Measurements from ENCODE around the gene SGMS2. TPM values are rescaled to one million over a fixed set of nuclear protein-coding genes. Genes with fewer than 3 reads are reported as not detected.

SGMS2 gene
- polyA plus RNA-seq, 2 donors, result 2.4 to 8.5 TPM

DNA sequence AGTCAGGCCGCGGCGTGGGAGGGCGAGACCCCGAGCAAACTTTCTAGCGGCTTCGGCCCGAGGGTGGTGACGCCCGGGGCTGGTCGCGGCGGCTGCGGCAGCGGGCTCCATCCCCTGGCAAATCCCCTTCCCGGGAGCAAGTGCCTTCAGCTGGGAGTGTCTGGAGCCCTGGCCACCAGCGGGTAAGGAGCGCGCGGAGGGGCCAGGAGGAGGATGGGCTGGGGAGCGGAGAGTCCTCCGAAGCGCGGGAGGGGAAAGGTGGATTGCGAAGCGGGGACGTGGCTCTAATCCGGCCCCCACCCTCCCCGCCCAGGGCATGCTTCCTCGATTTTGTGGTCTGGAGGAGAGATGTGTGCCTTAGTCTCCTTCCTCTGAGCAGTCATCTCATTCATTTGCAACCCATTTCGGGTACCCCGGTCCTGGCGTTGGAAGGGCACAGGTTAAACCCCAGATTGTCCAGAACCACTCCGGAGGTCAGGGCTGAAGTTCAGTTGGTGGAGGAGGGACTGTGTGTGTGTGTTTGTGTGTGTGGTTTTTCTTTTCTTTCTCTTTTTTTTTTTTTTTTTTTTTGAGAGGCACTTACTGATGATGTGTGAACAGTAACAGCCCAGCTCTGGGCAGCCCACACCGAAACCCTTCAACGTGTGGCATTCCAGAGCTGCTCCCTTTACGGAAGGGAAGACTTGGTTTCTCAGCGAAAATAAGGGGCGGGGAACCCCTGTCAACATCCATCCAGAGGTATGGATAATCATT is 516 bp downstream of the SGMS2 start:
- Histone ChIP-seq H3K36me3 (ENCODE audit: control insufficient read depth in 2 of 2, insufficient read depth in 2 of 2, low read length in 1 of 2) (no peaks in the 10 kb centered on the region), H3K27ac (ENCODE audit: low read depth in 2 of 2, low read length in 1 of 2) (peak overlapping the region; percentile 96 to 98), H3K9me3 (ENCODE audit: control insufficient read depth in 2 of 2, insufficient read depth in 1 of 2, low read depth in 1 of 2, low read length in 1 of 2) (no peaks in the 10 kb centered on the region), H3K4me3 (ENCODE audit: low read depth in 1 of 2, low read length in 2 of 2) (peak overlapping the region; percentile 72 to 82), H3K4me1 (ENCODE audit: control insufficient read depth in 2 of 2, insufficient read depth in 2 of 2, low read length in 1 of 2) (peaks cover 0 to 2% of the 10 kb centered on the region in 2 donors), H3K27me3 (ENCODE audit: control insufficient read depth in 1 of 2, insufficient read depth in 2 of 2, low read length in 2 of 2) (no peaks in the 10 kb centered on the region)
- 1% methylated on average over 39 of the region's 39 CpGs for WGBS, 2 donors

DNA sequence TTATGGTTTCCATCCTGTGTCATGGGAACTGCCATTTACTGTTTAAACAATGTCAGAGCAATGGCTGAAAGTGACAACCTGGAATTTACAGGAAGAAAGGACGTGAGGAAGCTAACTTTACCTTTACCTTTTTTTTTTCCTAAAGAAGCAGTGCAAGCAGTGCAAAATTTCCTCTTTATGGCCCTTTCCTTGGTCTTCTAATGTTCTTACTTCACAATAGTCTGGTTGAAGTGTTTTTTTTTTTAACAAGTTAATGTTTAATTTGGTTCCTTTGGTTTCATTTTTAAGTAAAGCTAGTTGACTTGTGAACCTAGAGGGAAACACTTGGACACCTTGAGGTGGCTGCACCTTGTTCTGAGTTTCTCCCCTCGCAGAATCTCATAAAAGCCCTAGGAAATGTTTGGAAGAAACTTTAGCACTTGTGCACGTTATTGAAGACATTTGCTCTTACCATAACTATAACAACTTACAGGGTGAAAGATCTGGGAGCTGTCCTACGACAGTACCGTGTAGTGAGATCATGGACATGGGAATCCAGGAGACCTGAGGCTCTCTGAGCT is 1.8 kb downstream of the SGMS2 start:
- H3K4me3 ChIP-seq (ENCODE audit: low read depth in 1 of 2, low read length in 2 of 2), result peak overlapping the region in 1 of 2 donors; percentile 72
- peaks cover 0 to 2% of the 10 kb centered on the region in 2 donors for H3K4me1 ChIP-seq (ENCODE audit: control insufficient read depth in 2 of 2, insufficient read depth in 2 of 2, low read length in 1 of 2)
- 37 to 56% methylated on average over 5 of the region's 5 CpGs for WGBS, 2 donors
- H3K9me3 ChIP-seq (ENCODE audit: control insufficient read depth in 2 of 2, insufficient read depth in 1 of 2, low read depth in 1 of 2, low read length in 1 of 2), result no peaks in the 10 kb centered on the region
- H3K27me3 ChIP-seq (ENCODE audit: control insufficient read depth in 1 of 2, insufficient read depth in 2 of 2, low read length in 2 of 2), result no peaks in the 10 kb centered on the region
- H3K36me3 ChIP-seq (ENCODE audit: control insufficient read depth in 2 of 2, insufficient read depth in 2 of 2, low read length in 1 of 2), result no peaks in the 10 kb centered on the region
- peak overlapping the region; percentile 10 to 11 for H3K27ac ChIP-seq (ENCODE audit: low read depth in 2 of 2, low read length in 1 of 2)

DNA sequence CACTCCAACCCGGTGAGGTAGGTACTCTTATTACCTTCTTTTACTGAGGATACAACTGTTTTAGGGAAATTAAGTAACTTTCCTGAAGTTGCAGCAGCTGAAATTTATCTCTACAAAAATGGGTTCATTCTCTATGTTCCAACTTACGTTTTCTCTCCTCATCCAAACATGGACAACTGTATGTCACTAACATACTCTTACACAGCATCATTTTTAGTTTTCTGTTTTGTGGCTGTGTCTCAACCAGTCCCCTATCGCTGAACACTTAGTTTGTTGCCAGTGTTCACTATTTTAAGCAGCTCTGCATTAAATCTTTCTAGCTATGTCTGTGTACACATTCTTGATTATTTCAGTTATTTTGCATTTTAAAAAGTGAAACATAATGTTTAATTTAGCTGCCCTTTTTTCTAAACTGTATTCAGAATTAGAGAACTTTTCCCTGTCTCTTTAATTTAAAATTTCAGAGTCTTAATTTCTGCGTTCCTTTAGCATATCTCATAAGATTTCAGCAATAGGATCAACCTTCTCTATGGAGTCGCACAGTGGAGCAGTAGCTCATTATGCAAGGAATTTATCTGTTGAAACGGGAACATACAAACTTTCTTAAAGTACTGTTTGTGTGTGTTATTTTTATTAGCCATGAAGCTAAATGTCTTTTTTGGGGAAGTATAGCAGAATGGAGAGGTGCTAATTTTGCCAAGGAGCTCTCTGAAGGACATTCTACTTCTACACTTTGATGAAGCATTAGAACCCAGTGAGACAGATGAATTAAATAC is 3.8 kb downstream of the SGMS2 start:
- WGBS, 2 donors, result 84% methylated on average over 6 of the region's 6 CpGs
- Histone ChIP-seq H3K36me3 (ENCODE audit: control insufficient read depth in 2 of 2, insufficient read depth in 2 of 2, low read length in 1 of 2) (no peaks in the 10 kb centered on the region), H3K27me3 (ENCODE audit: control insufficient read depth in 1 of 2, insufficient read depth in 2 of 2, low read length in 2 of 2) (no peaks in the 10 kb centered on the region), H3K9me3 (ENCODE audit: control insufficient read depth in 2 of 2, insufficient read depth in 1 of 2, low read depth in 1 of 2, low read length in 1 of 2) (no peaks in the 10 kb centered on the region), H3K4me3 (ENCODE audit: low read depth in 1 of 2, low read length in 2 of 2) (no peak overlapping the region), H3K4me1 (ENCODE audit: control insufficient read depth in 2 of 2, insufficient read depth in 2 of 2, low read length in 1 of 2) (peaks cover 0 to 2% of the 10 kb centered on the region in 2 donors), H3K27ac (ENCODE audit: low read depth in 2 of 2, low read length in 1 of 2) (no peak overlapping the region)

DNA sequence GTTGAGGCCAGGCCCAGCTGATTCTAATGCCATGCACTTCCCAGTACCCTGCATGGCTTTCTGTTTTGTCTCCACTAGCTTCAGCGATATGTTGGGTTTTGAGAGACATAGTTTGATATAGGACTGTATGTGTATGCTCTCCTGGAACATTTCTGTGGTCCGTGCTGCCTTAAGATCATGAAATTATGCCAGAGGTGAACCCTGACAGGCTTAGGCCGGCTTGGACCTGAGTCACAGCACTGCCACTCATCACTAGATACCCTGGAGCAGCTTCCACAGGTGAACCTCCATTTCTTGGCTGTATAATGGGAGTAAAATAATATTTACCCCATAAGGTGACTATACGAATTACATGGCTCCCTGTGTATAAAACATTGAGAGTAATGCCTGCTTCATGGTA is 6.4 kb downstream of the SGMS2 start:
- 77 to 82% methylated on average over 4 of the region's 4 CpGs for WGBS, 2 donors
- Histone ChIP-seq H3K36me3 (ENCODE audit: control insufficient read depth in 2 of 2, insufficient read depth in 2 of 2, low read length in 1 of 2) (no peaks in the 10 kb centered on the region), H3K27me3 (ENCODE audit: control insufficient read depth in 1 of 2, insufficient read depth in 2 of 2, low read length in 2 of 2) (no peaks in the 10 kb centered on the region), H3K4me3 (ENCODE audit: low read depth in 1 of 2, low read length in 2 of 2) (no peak overlapping the region), H3K9me3 (ENCODE audit: control insufficient read depth in 2 of 2, insufficient read depth in 1 of 2, low read depth in 1 of 2, low read length in 1 of 2) (no peaks in the 10 kb centered on the region), H3K4me1 (ENCODE audit: control insufficient read depth in 2 of 2, insufficient read depth in 2 of 2, low read length in 1 of 2) (peaks cover 0 to 3% of the 10 kb centered on the region in 2 donors), H3K27ac (ENCODE audit: low read depth in 2 of 2, low read length in 1 of 2) (peak overlapping the region in 1 of 2 donors; percentile 13)

DNA sequence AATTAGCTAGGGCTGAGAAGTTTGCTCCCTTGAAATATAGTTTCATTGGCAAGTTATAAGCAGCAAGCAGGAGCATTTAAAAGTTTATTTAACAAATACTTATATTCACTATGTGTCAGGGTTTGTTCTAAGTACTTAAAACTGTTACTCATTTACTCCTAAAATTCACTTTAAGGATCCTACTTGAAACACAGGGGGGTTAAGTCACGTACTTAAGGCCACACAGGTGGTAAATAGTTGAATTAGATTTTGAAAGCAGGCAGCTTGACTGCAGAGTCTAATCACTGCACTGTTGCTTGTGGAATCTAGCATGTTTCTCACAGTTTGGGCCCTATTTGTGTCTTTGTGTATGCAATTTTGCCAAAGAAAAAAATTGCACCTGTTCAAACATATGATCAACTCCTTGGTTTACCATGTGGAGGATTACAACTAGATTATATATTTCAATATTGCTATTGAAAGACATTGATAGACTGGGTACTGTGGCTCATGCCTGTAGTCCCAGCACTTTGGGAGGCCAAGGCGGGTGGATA is 7.6 kb downstream of the SGMS2 start:
- Histone ChIP-seq H3K9me3 (ENCODE audit: control insufficient read depth in 2 of 2, insufficient read depth in 1 of 2, low read depth in 1 of 2, low read length in 1 of 2) (no peaks in the 10 kb centered on the region), H3K36me3 (ENCODE audit: control insufficient read depth in 2 of 2, insufficient read depth in 2 of 2, low read length in 1 of 2) (no peaks in the 10 kb centered on the region), H3K4me3 (ENCODE audit: low read depth in 1 of 2, low read length in 2 of 2) (no peak overlapping the region), H3K27me3 (ENCODE audit: control insufficient read depth in 1 of 2, insufficient read depth in 2 of 2, low read length in 2 of 2) (no peaks in the 10 kb centered on the region), H3K27ac (ENCODE audit: low read depth in 2 of 2, low read length in 1 of 2) (no peak overlapping the region), H3K4me1 (ENCODE audit: control insufficient read depth in 2 of 2, insufficient read depth in 2 of 2, low read length in 1 of 2) (peaks cover 0 to 3% of the 10 kb centered on the region in 2 donors)
- WGBS, 2 donors, result 83 to 93% methylated on average over 2 of the region's 2 CpGs

DNA sequence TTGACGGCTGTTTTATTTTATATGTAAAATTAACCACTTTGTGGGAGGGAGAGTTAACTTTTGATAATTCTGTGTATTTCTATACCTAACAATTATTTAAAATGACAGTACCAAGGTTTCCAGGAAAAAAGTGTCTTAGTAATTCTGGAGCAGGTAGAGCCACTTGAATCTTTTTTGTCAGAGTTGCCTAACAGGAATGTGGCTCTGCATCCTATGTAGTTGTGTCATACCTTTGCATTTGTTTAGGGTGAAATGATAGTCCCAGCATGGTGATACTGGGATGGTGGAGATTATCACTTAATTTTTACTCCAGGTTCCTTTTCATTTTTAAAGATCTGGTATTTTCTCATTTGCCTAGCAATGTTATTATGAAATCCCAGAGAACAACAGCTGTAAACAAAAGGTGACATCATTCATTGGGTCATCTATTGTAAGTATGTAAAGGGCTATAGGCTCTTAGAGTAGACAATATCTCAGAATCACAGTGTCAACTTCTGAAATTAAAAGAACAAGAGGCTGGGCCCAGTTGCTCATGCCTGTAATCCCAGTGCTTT is 9.6 kb downstream of the SGMS2 start:
- Histone ChIP-seq H3K9me3 (ENCODE audit: control insufficient read depth in 2 of 2, insufficient read depth in 1 of 2, low read depth in 1 of 2, low read length in 1 of 2) (no peaks in the 10 kb centered on the region), H3K27ac (ENCODE audit: low read depth in 2 of 2, low read length in 1 of 2) (peak overlapping the region; percentile 48 to 68), H3K36me3 (ENCODE audit: control insufficient read depth in 2 of 2, insufficient read depth in 2 of 2, low read length in 1 of 2) (no peaks in the 10 kb centered on the region), H3K4me1 (ENCODE audit: control insufficient read depth in 2 of 2, insufficient read depth in 2 of 2, low read length in 1 of 2) (peaks cover 0 to 6% of the 10 kb centered on the region in 2 donors), H3K4me3 (ENCODE audit: low read depth in 1 of 2, low read length in 2 of 2) (no peak overlapping the region), H3K27me3 (ENCODE audit: control insufficient read depth in 1 of 2, insufficient read depth in 2 of 2, low read length in 2 of 2) (no peaks in the 10 kb centered on the region)
- 73 to 75% methylated on average over 1 of the region's 1 CpG for WGBS, 2 donors

DNA sequence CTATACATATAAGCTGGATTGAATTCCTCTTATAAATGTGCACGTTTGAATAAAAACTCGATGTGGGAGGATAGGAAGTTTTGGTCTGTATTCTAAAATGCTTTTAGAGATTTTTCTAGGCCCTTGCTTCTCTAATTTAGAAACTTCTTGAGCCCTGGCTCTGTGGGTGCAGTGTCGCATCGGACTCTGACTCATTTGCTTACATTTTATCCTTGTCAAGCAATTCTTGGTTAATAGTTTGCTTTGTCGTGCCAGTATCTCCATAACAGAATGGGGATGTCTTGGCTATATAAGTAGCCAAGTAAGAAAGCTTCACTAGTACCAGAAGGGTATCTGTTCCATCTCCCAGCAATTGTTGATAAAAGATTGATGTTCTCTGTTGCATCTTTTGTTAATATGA is 10.7 kb downstream of the SGMS2 start:
- 61 to 62% methylated on average over 5 of the region's 5 CpGs for WGBS, 2 donors
- no peaks in the 10 kb centered on the region for H3K27me3 ChIP-seq (ENCODE audit: control insufficient read depth in 1 of 2, insufficient read depth in 2 of 2, low read length in 2 of 2)
- H3K4me3 ChIP-seq (ENCODE audit: low read depth in 1 of 2, low read length in 2 of 2), result no peak overlapping the region
- no peaks in the 10 kb centered on the region for H3K36me3 ChIP-seq (ENCODE audit: control insufficient read depth in 2 of 2, insufficient read depth in 2 of 2, low read length in 1 of 2)
- no peak overlapping the region for H3K27ac ChIP-seq (ENCODE audit: low read depth in 2 of 2, low read length in 1 of 2)
- peaks cover 0 to 6% of the 10 kb centered on the region in 2 donors for H3K4me1 ChIP-seq (ENCODE audit: control insufficient read depth in 2 of 2, insufficient read depth in 2 of 2, low read length in 1 of 2)
- no peaks in the 10 kb centered on the region for H3K9me3 ChIP-seq (ENCODE audit: control insufficient read depth in 2 of 2, insufficient read depth in 1 of 2, low read depth in 1 of 2, low read length in 1 of 2)

DNA sequence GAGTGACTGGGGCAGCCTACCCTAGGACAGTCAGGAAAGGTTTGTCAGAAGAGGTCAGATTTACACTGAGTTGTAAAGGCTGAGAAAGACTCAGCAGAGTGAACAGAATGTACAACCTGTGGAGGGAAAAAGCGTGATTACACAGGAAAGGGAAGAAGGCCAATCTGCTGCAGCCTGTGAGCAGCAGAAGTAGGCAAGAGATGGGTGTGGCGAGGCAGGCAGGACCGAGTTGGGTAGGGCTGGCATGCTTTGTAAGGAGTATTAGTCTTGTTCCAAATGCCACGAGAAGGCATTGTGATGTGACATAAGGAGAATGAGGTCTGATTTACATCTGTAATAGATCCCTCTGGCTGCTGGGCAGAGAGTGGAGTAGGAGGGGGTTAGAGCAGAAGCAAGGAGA is 12.6 kb downstream of the SGMS2 start:
- Histone ChIP-seq H3K4me1 (ENCODE audit: control insufficient read depth in 2 of 2, insufficient read depth in 2 of 2, low read length in 1 of 2) (peaks cover 0 to 6% of the 10 kb centered on the region in 2 donors), H3K27ac (ENCODE audit: low read depth in 2 of 2, low read length in 1 of 2) (peak overlapping the region; percentile 48 to 88), H3K36me3 (ENCODE audit: control insufficient read depth in 2 of 2, insufficient read depth in 2 of 2, low read length in 1 of 2) (no peaks in the 10 kb centered on the region), H3K27me3 (ENCODE audit: control insufficient read depth in 1 of 2, insufficient read depth in 2 of 2, low read length in 2 of 2) (no peaks in the 10 kb centered on the region), H3K4me3 (ENCODE audit: low read depth in 1 of 2, low read length in 2 of 2) (no peak overlapping the region), H3K9me3 (ENCODE audit: control insufficient read depth in 2 of 2, insufficient read depth in 1 of 2, low read depth in 1 of 2, low read length in 1 of 2) (no peaks in the 10 kb centered on the region)
- WGBS, 2 donors, result 35 to 45% methylated on average over 4 of the region's 4 CpGs
